ENCODE results near the gene PLCD3. TPM values are rescaled to one million over a fixed set of nuclear protein-coding genes. Genes with fewer than 3 reads are reported as not detected.

The PLCD3 gene
- total and polyA plus RNA-seq, 9 of the 15 experiments (the other 6 are each of a cell fraction or from before 2014, with no cell fraction given): 0.20 to 22.6 (median 7.5) TPM

- no peaks in the 10 kb centered on the region for H3K27me3 ChIP-seq (ENCODE audit: control insufficient read depth in 2 of 2, insufficient read depth in 2 of 2, low read length in 2 of 2)
- H3K36me3 ChIP-seq (ENCODE audit: control insufficient read depth, insufficient read depth, low read length): peaks cover 8% of the 10 kb centered on the region; the same call in 2 of the 3 replicates
- intact Hi-C loops (cut with micrococcal nuclease): no loop called here
- no peak for ATAC-seq
- in situ Hi-C loops (cut with MboI): no loop called here
- ChIA-PET POLR2A (interaction anchor here (0.6 to 0.7 kb wide), 2 partner anchors 206 to 744 kb away, joined by 3 read pairs; no protein-coding TSS in a partner anchor), CTCF (ENCODE audit: low intra/inter-chr PET ratio) (no interaction called here)
- H4K20me1 ChIP-seq (replicated peaks; ENCODE audit: control insufficient read depth, insufficient read depth, low read length): no peaks in the 10 kb centered on the region
- DNase-seq (ENCODE audit: extremely low read depth in 1 of 4, low spot score in 3 of 4): no peak
- H3K9me1 ChIP-seq (ENCODE audit: control insufficient read depth, insufficient read depth, low read length): no peaks in the 10 kb centered on the region
- H3K9ac ChIP-seq (ENCODE audit: insufficient read depth in 1 of 2, low read depth in 2 of 2, low read length in 2 of 2): peak overlapping the region; percentile 1 to 11; a peak in 1 of 4 replicates
- BruUV-seq (replicated peaks): no TSS peak
- H3K4me1 ChIP-seq (replicated peaks in 1 of 2; ENCODE audit: control insufficient read depth in 2 of 2, insufficient read depth in 2 of 2, low read length in 2 of 2): peaks cover 21 to 33% of the 10 kb centered on the region in 2 experiments
- peaks cover 44% of the 10 kb centered on the region for H3K79me2 ChIP-seq (ENCODE audit: control insufficient read depth, insufficient read depth, low read length)
- FAIRE-seq: no peak
- H3K27ac ChIP-seq (ENCODE audit: extremely low read depth, low read depth, low read length): peak overlapping the region; percentile 45; the same call in 2 of the 3 replicates
- TF ChIP-seq DPF2 (IDR thresholded peaks at IDR 0.05): 0 out of 2 replicates have a peak, but pooled peaks have one; percentile 22
- TF ChIP-seq MAFF (IDR thresholded peaks at IDR 0.05; ENCODE audit: low read length): no peak
- no peak overlapping the region for H3K4me3 ChIP-seq
- 78% methylated on average over 2 of the region's 2 CpGs for WGBS (ENCODE audit: insufficient coverage, low coverage, missing lambda C conversion rate)
- H3K9me3 ChIP-seq (replicated peaks; ENCODE audit: control insufficient read depth, insufficient read depth, low read depth, low read length): no peaks in the 10 kb centered on the region
- no peak overlapping the region for H3K4me2 ChIP-seq (ENCODE audit: insufficient read depth, low read length)
- H2AFZ ChIP-seq (ENCODE audit: low read depth, low read length): no peak overlapping the region
Measured at GRCh38 chr17:45155483-45155882, 23.2 kb upstream of the PLCD3 start.

- DNase-seq (ENCODE audit: extremely low read depth in 1 of 4, low spot score in 3 of 4) (no peak), FAIRE-seq (no peak), ATAC-seq (no peak)
- BruUV-seq (replicated peaks): no TSS peak
- no peaks in the 10 kb centered on the region for H3K27me3 ChIP-seq (ENCODE audit: control insufficient read depth in 2 of 2, insufficient read depth in 2 of 2, low read length in 2 of 2)
- no peaks in the 10 kb centered on the region; the same call in 1 of the 2 replicates for H4K20me1 ChIP-seq (replicated peaks; ENCODE audit: control insufficient read depth, insufficient read depth, low read length)
- H3K4me1 ChIP-seq (replicated peaks in 1 of 2; ENCODE audit: control insufficient read depth in 2 of 2, insufficient read depth in 2 of 2, low read length in 2 of 2): peaks cover 22 to 33% of the 10 kb centered on the region in 2 experiments
- H3K27ac ChIP-seq (ENCODE audit: extremely low read depth, low read depth, low read length): peak overlapping the region; percentile 45; the same call in 2 of the 3 replicates
- peaks cover 7% of the 10 kb centered on the region; the same call in 2 of the 3 replicates for H3K36me3 ChIP-seq (ENCODE audit: control insufficient read depth, insufficient read depth, low read length)
- H3K9ac ChIP-seq (ENCODE audit: insufficient read depth in 1 of 2, low read depth in 2 of 2, low read length in 2 of 2): 0 out of 4 replicates have a peak overlapping the region, but pooled peaks of 1 of the 2 experiments have one; percentile 1
- in situ Hi-C loops (cut with MboI) (no loop called here), intact Hi-C loops (cut with micrococcal nuclease) (no loop called here)
- H3K9me3 ChIP-seq (replicated peaks; ENCODE audit: control insufficient read depth, insufficient read depth, low read depth, low read length): no peaks in the 10 kb centered on the region
- ChIA-PET CTCF (ENCODE audit: low intra/inter-chr PET ratio) (no interaction called here), POLR2A (interaction anchor here (0.6 kb wide), 1 partner anchor 206 kb away, joined by 3 read pairs; no protein-coding TSS in a partner anchor)
- TF ChIP-seq, protein P1, sequence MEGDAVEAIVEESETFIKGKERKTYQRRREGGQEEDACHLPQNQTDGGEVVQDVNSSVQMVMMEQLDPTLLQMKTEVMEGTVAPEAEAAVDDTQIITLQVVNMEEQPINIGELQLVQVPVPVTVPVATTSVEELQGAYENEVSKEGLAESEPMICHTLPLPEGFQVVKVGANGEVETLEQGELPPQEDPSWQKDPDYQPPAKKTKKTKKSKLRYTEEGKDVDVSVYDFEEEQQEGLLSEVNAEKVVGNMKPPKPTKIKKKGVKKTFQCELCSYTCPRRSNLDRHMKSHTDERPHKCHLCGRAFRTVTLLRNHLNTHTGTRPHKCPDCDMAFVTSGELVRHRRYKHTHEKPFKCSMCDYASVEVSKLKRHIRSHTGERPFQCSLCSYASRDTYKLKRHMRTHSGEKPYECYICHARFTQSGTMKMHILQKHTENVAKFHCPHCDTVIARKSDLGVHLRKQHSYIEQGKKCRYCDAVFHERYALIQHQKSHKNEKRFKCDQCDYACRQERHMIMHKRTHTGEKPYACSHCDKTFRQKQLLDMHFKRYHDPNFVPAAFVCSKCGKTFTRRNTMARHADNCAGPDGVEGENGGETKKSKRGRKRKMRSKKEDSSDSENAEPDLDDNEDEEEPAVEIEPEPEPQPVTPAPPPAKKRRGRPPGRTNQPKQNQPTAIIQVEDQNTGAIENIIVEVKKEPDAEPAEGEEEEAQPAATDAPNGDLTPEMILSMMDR (IDR thresholded peaks at IDR 0.05 in 2 of 3, conservative IDR thresholded peaks at IDR 0.05 in 1 of 3; ENCODE audit: insufficient read depth in 2 of 3, low read depth in 1 of 3, low read length in 3 of 3): peak in 1 of 3 experiments; percentile 12; a peak in 1 of 6 replicates
- no peak for TF ChIP-seq HOXB6 (CRISPR knock-in tag; IDR thresholded peaks at IDR 0.05; ENCODE audit: borderline replicate concordance)
- no peak for TF ChIP-seq ARID2 (IDR thresholded peaks at IDR 0.05)
- TF ChIP-seq FOXK2 (conservative IDR thresholded peaks at IDR 0.05 in 1 of 2, IDR thresholded peaks at IDR 0.05 in 1 of 2; ENCODE audit: low read depth in 2 of 2): 0 out of 4 replicates have a peak, but pooled peaks of 1 of the 2 experiments have one; percentile 15
- 0 out of 2 replicates have a peak, but pooled peaks have one; percentile 15 for TF ChIP-seq SMARCA4 (IDR thresholded peaks at IDR 0.05)
- peak; percentile 76; the same call in 1 of the 2 replicates for TF ChIP-seq ZNF384 (IDR thresholded peaks at IDR 0.05; ENCODE audit: low read depth, low read length)
- H2AFZ ChIP-seq (ENCODE audit: low read depth, low read length): no peak overlapping the region
- H3K4me2 ChIP-seq (ENCODE audit: insufficient read depth, low read length): no peak overlapping the region
- H3K79me2 ChIP-seq (ENCODE audit: control insufficient read depth, insufficient read depth, low read length): peaks cover 44% of the 10 kb centered on the region
- no peaks in the 10 kb centered on the region for H3K9me1 ChIP-seq (ENCODE audit: control insufficient read depth, insufficient read depth, low read length)
- 80% methylated on average over 4 of the region's 4 CpGs for WGBS (ENCODE audit: insufficient coverage, low coverage, missing lambda C conversion rate)
- no peak overlapping the region for H3K4me3 ChIP-seq
Measured at GRCh38 chr17:45155029-45155428, 22.7 kb upstream of the PLCD3 start.

Data from K562 (cell line).